Testis (tissue), 2 donors: ENCODE measurements around the gene ERC2.

Source experiments
- POLR2A ChIP-seq: fragments of 450-650 bp; IDR thresholded peaks from one replicate; pipeline ENCODE4 v1.6.1; 2017; ENCODE audit warnings: antibody characterized with exemption, mild to moderate bottlenecking, moderate library complexity
- TF ChIP-seq, protein P1 (sequence below), 3 experiments: fragments of 450-650 bp in 2 of 3; fragments of 200-600 bp in 1 of 3; sonication (generic) in 1 of 3; IDR thresholded peaks; one replicate each; pipeline ENCODE4 v1.5.1; 2016 to 2019; ENCODE audit warnings: antibody characterized with exemption in 3 of 3, mild to moderate bottlenecking in 2 of 3, moderate library complexity in 1 of 3

DNA sequence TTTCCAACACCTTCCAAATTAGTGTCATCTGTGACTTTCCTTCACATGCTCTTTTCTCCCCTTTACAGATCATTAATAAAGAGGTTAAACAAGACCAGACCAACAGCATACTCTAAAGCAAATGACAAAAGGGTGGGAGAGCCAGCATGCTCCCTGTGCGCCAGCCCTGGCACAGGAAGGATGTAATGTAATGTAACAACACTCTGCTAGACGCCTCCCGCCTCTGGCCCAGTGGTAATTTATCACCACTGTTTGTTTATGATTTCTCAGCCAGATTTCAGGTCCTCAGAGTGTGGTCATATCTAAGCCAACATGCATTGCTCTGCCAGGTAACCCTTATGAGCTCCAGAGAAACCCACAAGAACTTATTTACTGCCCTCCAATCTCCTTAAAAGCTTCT is 791.6 kb downstream of the ERC2 start:
- TF ChIP-seq, protein P1, sequence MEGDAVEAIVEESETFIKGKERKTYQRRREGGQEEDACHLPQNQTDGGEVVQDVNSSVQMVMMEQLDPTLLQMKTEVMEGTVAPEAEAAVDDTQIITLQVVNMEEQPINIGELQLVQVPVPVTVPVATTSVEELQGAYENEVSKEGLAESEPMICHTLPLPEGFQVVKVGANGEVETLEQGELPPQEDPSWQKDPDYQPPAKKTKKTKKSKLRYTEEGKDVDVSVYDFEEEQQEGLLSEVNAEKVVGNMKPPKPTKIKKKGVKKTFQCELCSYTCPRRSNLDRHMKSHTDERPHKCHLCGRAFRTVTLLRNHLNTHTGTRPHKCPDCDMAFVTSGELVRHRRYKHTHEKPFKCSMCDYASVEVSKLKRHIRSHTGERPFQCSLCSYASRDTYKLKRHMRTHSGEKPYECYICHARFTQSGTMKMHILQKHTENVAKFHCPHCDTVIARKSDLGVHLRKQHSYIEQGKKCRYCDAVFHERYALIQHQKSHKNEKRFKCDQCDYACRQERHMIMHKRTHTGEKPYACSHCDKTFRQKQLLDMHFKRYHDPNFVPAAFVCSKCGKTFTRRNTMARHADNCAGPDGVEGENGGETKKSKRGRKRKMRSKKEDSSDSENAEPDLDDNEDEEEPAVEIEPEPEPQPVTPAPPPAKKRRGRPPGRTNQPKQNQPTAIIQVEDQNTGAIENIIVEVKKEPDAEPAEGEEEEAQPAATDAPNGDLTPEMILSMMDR (IDR thresholded peaks at IDR 0.05) = no peak
- TF ChIP-seq POLR2A = no peak
